Measurements from ENCODE around the gene PLAC8. TPM values are rescaled to one million over a fixed set of nuclear protein-coding genes. Genes with fewer than 3 reads are reported as not detected.
A peak's percentile ranks its signal among the peaks of the same experiment; 100 is the strongest.

PLAC8 gene
- polyA plus RNA-seq, 1 donor (not counting 4 experiments of a cell fraction or from before 2014, with no cell fraction given) = 1.5 TPM

DNA sequence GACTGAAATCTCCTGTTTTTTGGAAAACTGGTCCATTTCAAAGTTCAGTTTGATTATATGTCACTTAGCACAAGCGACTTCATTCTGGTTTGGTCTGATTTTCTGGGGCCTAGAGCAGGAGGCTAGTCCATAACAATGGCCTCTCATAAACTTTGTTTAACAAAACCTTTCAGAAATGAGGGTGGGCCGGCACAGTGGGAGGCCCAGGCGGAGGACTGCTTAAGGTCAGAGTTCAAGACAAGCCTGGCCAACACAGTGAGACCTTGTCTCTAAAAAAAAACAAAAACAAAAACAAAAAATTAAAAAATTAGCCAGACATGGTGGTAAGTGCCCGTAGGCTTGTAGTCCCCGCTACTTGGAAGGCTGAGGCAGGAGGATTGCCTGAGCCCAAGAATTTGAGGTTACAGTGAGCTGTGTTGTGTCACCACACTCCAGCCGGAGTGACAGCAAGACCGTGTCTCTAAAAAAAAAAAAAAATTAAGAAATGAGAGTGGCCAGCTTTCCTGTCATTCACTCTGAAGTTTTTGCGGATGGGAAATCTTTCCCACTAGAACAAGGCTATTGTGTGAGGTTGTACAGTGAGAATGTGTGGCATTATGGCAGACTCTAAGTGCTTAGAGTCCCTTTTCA, 1.2 kb upstream of the PLAC8 start:
- H3K27me3 ChIP-seq (ENCODE audit: control insufficient read depth, extremely low read depth, insufficient read depth, low read length) = no peaks in the 10 kb centered on the region
- no peaks in the 10 kb centered on the region for H3K9me1 ChIP-seq (ENCODE audit: control insufficient read depth, extremely low read depth, insufficient read depth, low read length)
- no peak for FAIRE-seq
- H3K4me3 ChIP-seq (ENCODE audit: control insufficient read depth in 2 of 3, extremely low read depth in 1 of 3, insufficient read depth in 2 of 3, low read depth in 1 of 3, low read length in 3 of 3) = no peak overlapping the region
- H3K9ac ChIP-seq (ENCODE audit: control insufficient read depth, extremely low read depth, insufficient read depth, low read length) = no peak overlapping the region
- H3K9me3 ChIP-seq (ENCODE audit: control insufficient read depth, low read depth, low read length) = no peaks in the 10 kb centered on the region
- no peak overlapping the region for H3K4me2 ChIP-seq (ENCODE audit: control insufficient read depth, extremely low read depth, insufficient read depth, low read depth, low read length)
- H4K20me1 ChIP-seq (ENCODE audit: control insufficient read depth, extremely low read depth, insufficient read depth, low read length) = no peaks in the 10 kb centered on the region
- no peak for DNase-seq (ENCODE audit: low read depth, low spot score)
- H3K27ac ChIP-seq (ENCODE audit: control insufficient read depth, insufficient read depth, low read length) = peak overlapping the region; percentile 1
- H3K79me2 ChIP-seq (ENCODE audit: control insufficient read depth, insufficient read depth, low read length) = no peaks in the 10 kb centered on the region
- dilution Hi-C loops (cut with MboI; ENCODE audit: extremely low pct_ligation_motif_present, low sequenced_read_pairs) = no loop called here
- H3K4me1 ChIP-seq (ENCODE audit: control insufficient read depth, extremely low read depth, insufficient read depth, low read length) = peaks cover 19% of the 10 kb centered on the region
- H3K36me3 ChIP-seq (ENCODE audit: control insufficient read depth in 2 of 2, extremely low read depth in 1 of 2, insufficient read depth in 2 of 2, low read length in 2 of 2) = no peaks in the 10 kb centered on the region
- no peak overlapping the region for H2AFZ ChIP-seq (ENCODE audit: control insufficient read depth, low read length)
- TF ChIP-seq CTCF (optimal IDR thresholded peaks at IDR 0.05 in 1 of 3, IDR thresholded peaks at IDR 0.05 in 1 of 3, conservative IDR thresholded peaks at IDR 0.05 in 1 of 3; ENCODE audit: extremely low read depth in 1 of 3, insufficient read depth in 2 of 3, low read length in 3 of 3) (no peak), EZH2 (IDR thresholded peaks at IDR 0.05; ENCODE audit: low read length) (no peak)

- H3K27me3 ChIP-seq (ENCODE audit: control insufficient read depth, extremely low read depth, insufficient read depth, low read length) = no peaks in the 10 kb centered on the region
- peak overlapping the region; percentile 67 for H3K27ac ChIP-seq (ENCODE audit: control insufficient read depth, insufficient read depth, low read length)
- peak overlapping the region; percentile 35 for H2AFZ ChIP-seq (ENCODE audit: control insufficient read depth, low read length)
- H3K79me2 ChIP-seq (ENCODE audit: control insufficient read depth, insufficient read depth, low read length) = no peaks in the 10 kb centered on the region
- TF ChIP-seq EZH2 (IDR thresholded peaks at IDR 0.05; ENCODE audit: low read length) (no peak), CTCF (optimal IDR thresholded peaks at IDR 0.05 in 1 of 3, IDR thresholded peaks at IDR 0.05 in 1 of 3, conservative IDR thresholded peaks at IDR 0.05 in 1 of 3; ENCODE audit: extremely low read depth in 1 of 3, insufficient read depth in 2 of 3, low read length in 3 of 3) (no peak)
- no peaks in the 10 kb centered on the region for H3K9me1 ChIP-seq (ENCODE audit: control insufficient read depth, extremely low read depth, insufficient read depth, low read length)
- dilution Hi-C loops (cut with MboI; ENCODE audit: extremely low pct_ligation_motif_present, low sequenced_read_pairs) = no loop called here
- peak overlapping the region; percentile 53 for H3K9ac ChIP-seq (ENCODE audit: control insufficient read depth, extremely low read depth, insufficient read depth, low read length)
- no peaks in the 10 kb centered on the region for H3K9me3 ChIP-seq (ENCODE audit: control insufficient read depth, low read depth, low read length)
- H4K20me1 ChIP-seq (ENCODE audit: control insufficient read depth, extremely low read depth, insufficient read depth, low read length) = no peaks in the 10 kb centered on the region
- H3K4me2 ChIP-seq (ENCODE audit: control insufficient read depth, extremely low read depth, insufficient read depth, low read depth, low read length) = peak overlapping the region; percentile 88
- peak; percentile 71 for FAIRE-seq
- peaks cover 25% of the 10 kb centered on the region for H3K4me1 ChIP-seq (ENCODE audit: control insufficient read depth, extremely low read depth, insufficient read depth, low read length)
- H3K36me3 ChIP-seq (ENCODE audit: control insufficient read depth in 2 of 2, extremely low read depth in 1 of 2, insufficient read depth in 2 of 2, low read length in 2 of 2) = no peaks in the 10 kb centered on the region
- peak overlapping the region in 1 of 3 experiments; percentile 39 for H3K4me3 ChIP-seq (ENCODE audit: control insufficient read depth in 2 of 3, extremely low read depth in 1 of 3, insufficient read depth in 2 of 3, low read depth in 1 of 3, low read length in 3 of 3)
- DNase-seq (ENCODE audit: low read depth, low spot score) = no peak
Measured at GRCh38 chr4:83115000-83115399, 471 bp upstream of the PLAC8 start.

Measured in keratinocyte (primary cell).